Lung (tissue), 12 donors: ENCODE measurements around the gene STK16. TPM values are rescaled to one million over a fixed set of nuclear protein-coding genes. Genes with fewer than 3 reads are reported as not detected.

Source experiments
- ATAC-seq: fragments of 200-7000 bp; cut with Tn5 transposase; one replicate; pipeline ENCODE4 v1.9.1; 2020; ENCODE audit warnings: moderate number of reproducible peaks; ENCODE audit not compliant: insufficient read depth, low FRiP score
- DNase-seq, 3 donors: peaks; one replicate each; pipeline ENCODE4 v3.0.0-alpha.2; 2013 to 2017
- H3K27ac ChIP-seq, 2 donors: one replicate each; pipeline ENCODE4 v1.5.1; 2013; ENCODE audit warnings: mild to moderate bottlenecking in 2 of 2, moderate library complexity in 2 of 2, control low read depth in 1 of 2, inconsistent platforms in 1 of 2, low read depth in 1 of 2, low read length in 1 of 2
- H3K27me3 ChIP-seq, 3 donors: one replicate each; pipeline ENCODE4 v1.5.1; 2013; ENCODE audit warnings: low read length in 2 of 3; ENCODE audit not compliant: control insufficient read depth in 3 of 3, insufficient read depth in 3 of 3
- H3K36me3 ChIP-seq, 4 donors: one replicate each; pipeline ENCODE4 v1.5.1; 2013; ENCODE audit warnings: low read length in 4 of 4, mild to moderate bottlenecking in 1 of 4, moderate library complexity in 1 of 4; ENCODE audit not compliant: control insufficient read depth in 4 of 4, insufficient read depth in 4 of 4
- H3K4me1 ChIP-seq, 5 donors: one replicate each; pipeline ENCODE4 v1.5.1; 2013; ENCODE audit warnings: low read length in 5 of 5, mild to moderate bottlenecking in 2 of 5, moderate library complexity in 1 of 5; ENCODE audit not compliant: control insufficient read depth in 5 of 5, insufficient read depth in 5 of 5
- H3K4me3 ChIP-seq: one replicate; pipeline ENCODE4 v1.5.1; 2013; ENCODE audit warnings: mild to moderate bottlenecking, control low read depth, moderate library complexity
- H3K9ac ChIP-seq, 2 donors: one replicate each; pipeline ENCODE4 v1.5.1; 2013; ENCODE audit warnings: low read length in 2 of 2, control low read depth in 1 of 2; ENCODE audit not compliant: insufficient read depth in 1 of 2
- H3K9me3 ChIP-seq, 4 donors: one replicate each; pipeline ENCODE4 v1.5.1; 2013; ENCODE audit warnings: low read length in 3 of 4, mild to moderate bottlenecking in 1 of 4, moderate library complexity in 1 of 4; ENCODE audit not compliant: control insufficient read depth in 4 of 4, insufficient read depth in 3 of 4
- CTCF ChIP-seq: IDR thresholded peaks from 2 replicates; pipeline ENCODE4 v1.5.1; 2012; ENCODE audit warnings: mild to moderate bottlenecking; ENCODE audit errors: control extremely low read depth, extremely low read depth
- WGBS, 2 donors: extraction: QIAGEN DNeasy Blood & Tissue Kit; methylation state at CpG; one replicate each; pipeline ENCODE4 v1.1.7; 2013; 5-methylcytosine and 5-hydroxymethylcytosine counted together
- polyA plus RNA-seq, 2 donors: library from polyadenylated mRNA; stranded (reverse); fragments of 200-250 nt; gene quantifications; one replicate each; pipeline ENCODE4 v1.2.1, GENCODE V29; 2013
- total RNA-seq, 2 donors: library from RNA; depleted of rRNA in 1 of 2; stranded (reverse); fragments of >200 nt in 1 of 2; gene quantifications; one replicate each; pipeline ENCODE4 v1.2.1, GENCODE V29; 2014 to 2021
- donor health status: control.
- donor health status: control.
- donor health status: Bipolar disorder and iron deficiency.
- donor health status: healthy.
- donor health status: DM: yes; HTN: yes; CAD: no.

Gene STK16
- total and polyA plus RNA-seq, 4 donors: 16.2 to 50.5 (median 25.4) TPM

GRCh38 chr2:219250049-219250781 lies 4.9 kb downstream of the STK16 start:
- Histone ChIP-seq H3K27me3 (peaks cover 0 to 30% (median 23%) of the 10 kb centered on the region in 3 donors), H3K36me3 (peaks cover 0 to 15% (median 11%) of the 10 kb centered on the region in 4 donors), H3K4me3 (no peak overlapping the region), H3K9me3 (no peaks in the 10 kb centered on the region), H3K27ac (peak overlapping the region; percentile 25 to 93), H3K4me1 (peaks cover 0 to 50% (median 35%) of the 10 kb centered on the region in 5 donors), H3K9ac (peak overlapping the region; percentile 31 to 81)
- DNase-seq: peak in 1 of 3 donors; percentile 28
- WGBS, 2 donors: 58 to 69% methylated on average over 22 of the region's 22 CpGs
- no peak for ATAC-seq
- no peak for TF ChIP-seq CTCF

- WGBS, 2 donors: 36 to 69% methylated on average over 6 of the region's 6 CpGs
- ATAC-seq: no peak
- H3K27me3 ChIP-seq: peaks cover 0 to 43% (median 35%) of the 10 kb centered on the region in 3 donors
- peaks cover 0 to 14% (median 11%) of the 10 kb centered on the region in 4 donors for H3K36me3 ChIP-seq
- no peak for DNase-seq
- TF ChIP-seq CTCF: no peak
- H3K27ac ChIP-seq: peak overlapping the region in 1 of 2 donors; percentile 13
- H3K4me1 ChIP-seq: peaks cover 0 to 39% (median 35%) of the 10 kb centered on the region in 5 donors
- H3K9ac ChIP-seq: no peak overlapping the region
- no peak overlapping the region for H3K4me3 ChIP-seq
- H3K9me3 ChIP-seq: no peaks in the 10 kb centered on the region
These were observed 6.4 kb downstream of the STK16 start for GRCh38 chr2:219251656-219252055.

- 60 to 69% methylated on average over 5 of the region's 5 CpGs for WGBS, 2 donors
- Histone ChIP-seq H3K36me3 (peaks cover 0 to 12% (median 10%) of the 10 kb centered on the region in 4 donors), H3K4me3 (no peak overlapping the region), H3K9ac (no peak overlapping the region), H3K27ac (peak overlapping the region in 1 of 2 donors; percentile 13), H3K4me1 (peaks cover 0 to 37% (median 35%) of the 10 kb centered on the region in 5 donors), H3K27me3 (peaks cover 0 to 43% (median 35%) of the 10 kb centered on the region in 3 donors), H3K9me3 (no peaks in the 10 kb centered on the region)
- no peak for TF ChIP-seq CTCF
- ATAC-seq (no peak), DNase-seq (no peak)
These were observed 6.8 kb downstream of the STK16 start for GRCh38 chr2:219252084-219252483.
